ENCODE measurements around the gene DGKK.

DGKK gene, protein sequence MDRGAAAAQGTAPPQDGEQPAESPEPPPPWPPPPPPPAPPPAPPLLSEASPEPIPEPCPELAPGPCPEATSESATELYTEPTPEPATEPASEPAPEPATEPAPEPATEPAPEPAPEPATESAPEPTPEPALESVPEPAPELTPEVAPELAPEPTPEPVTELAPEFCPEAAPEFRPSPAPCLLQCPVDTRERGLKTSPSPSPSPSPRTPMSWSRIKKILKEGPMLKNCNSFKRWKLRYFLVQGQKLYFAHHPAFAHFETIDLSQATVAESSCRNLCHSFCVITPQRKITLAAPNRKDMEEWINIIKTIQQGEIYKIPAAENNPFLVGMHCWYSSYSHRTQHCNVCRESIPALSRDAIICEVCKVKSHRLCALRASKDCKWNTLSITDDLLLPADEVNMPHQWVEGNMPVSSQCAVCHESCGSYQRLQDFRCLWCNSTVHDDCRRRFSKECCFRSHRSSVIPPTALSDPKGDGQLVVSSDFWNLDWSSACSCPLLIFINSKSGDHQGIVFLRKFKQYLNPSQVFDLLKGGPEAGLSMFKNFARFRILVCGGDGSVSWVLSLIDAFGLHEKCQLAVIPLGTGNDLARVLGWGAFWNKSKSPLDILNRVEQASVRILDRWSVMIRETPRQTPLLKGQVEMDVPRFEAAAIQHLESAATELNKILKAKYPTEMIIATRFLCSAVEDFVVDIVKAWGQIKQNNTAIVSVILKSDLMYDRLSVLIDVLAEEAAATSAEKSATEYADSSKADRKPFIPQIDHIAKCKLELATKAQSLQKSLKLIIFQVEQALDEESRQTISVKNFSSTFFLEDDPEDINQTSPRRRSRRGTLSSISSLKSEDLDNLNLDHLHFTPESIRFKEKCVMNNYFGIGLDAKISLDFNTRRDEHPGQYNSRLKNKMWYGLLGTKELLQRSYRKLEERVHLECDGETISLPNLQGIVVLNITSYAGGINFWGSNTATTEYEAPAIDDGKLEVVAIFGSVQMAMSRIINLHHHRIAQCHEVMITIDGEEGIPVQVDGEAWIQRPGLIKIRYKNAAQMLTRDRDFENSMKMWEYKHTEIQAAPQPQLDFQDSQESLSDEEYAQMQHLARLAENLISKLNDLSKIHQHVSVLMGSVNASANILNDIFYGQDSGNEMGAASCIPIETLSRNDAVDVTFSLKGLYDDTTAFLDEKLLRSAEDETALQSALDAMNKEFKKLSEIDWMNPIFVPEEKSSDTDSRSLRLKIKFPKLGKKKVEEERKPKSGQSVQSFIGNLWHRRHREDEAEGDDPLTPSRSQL

DNA sequence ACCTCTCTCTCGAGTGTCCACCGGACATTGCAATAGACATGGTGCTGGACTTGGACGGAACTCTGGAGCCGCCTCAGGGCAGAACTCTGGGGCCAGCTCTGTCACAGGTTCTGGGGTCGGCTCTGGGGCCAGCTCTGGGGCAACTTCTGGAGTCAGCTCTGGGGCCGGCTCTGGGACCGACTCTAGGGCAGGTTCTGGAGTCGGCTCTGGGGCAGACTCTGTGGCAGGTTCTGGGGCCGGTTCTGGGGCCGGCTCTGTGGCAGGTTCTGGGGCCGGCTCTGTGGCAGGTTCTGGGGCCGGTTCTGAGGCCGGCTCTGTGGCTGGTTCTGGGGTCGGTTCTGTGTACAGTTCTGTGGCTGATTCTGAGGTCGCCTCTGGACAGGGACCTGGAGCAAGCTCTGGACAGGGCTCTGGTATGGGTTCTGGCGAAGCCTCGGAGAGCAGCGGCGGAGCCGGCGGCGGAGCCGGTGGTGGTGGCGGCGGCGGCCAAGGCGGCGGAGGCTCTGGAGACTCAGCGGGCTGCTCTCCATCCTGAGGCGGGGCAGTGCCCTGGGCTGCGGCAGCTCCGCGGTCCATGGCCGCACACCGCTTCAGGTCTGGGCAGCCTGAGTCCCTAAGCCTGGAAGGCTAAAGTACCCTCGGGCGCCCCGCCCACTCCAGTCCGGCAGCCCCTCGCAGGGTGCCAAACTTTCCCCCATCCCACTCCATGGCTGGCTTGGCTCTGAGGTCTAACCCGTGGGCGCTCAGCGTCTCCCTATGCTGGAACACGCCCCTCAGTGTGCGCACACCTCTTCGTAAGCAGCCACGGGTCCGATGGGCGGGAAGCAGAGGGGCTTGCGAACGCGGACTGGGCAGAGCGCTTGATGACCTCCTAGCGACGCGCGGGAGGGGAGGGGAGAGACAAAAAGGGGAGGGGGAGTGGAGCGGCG, at the start of gene DGKK:
Gene DGKK (minus strand): TSS at position 723 of the 929 bp plus-strand sequence. CDS start 147 bp downstream, at position 576.
- H3K4me3 Mint-ChIP-seq, result peak within 1 kb of the TSS; percentile 10
- no peak within 1 kb of the TSS for H3K27ac Mint-ChIP-seq
- no peaks in the 10 kb centered on the region for H3K36me3 Mint-ChIP-seq (ENCODE audit: low read depth)

GRCh38 chrX:50514811-50515210, 44.2 kb upstream of the DGKK start:
- Mint-ChIP-seq H3K27me3 (peaks cover 3% of the 10 kb centered on the region), H3K4me3 (no peak overlapping the region), H3K27ac (no peak overlapping the region), H3K4me1 (ENCODE audit: low read depth) (no peaks in the 10 kb centered on the region), H3K9me3 (peaks cover 3% of the 10 kb centered on the region), H3K36me3 (ENCODE audit: low read depth) (no peaks in the 10 kb centered on the region)

More for the DNA sequence above, at the start of gene DGKK:
- H3K9me3 Mint-ChIP-seq, result no peaks in the 10 kb centered on the region
- peaks cover 43% of the 10 kb centered on the region for H3K27me3 Mint-ChIP-seq
- H3K4me1 Mint-ChIP-seq (ENCODE audit: low read depth), result peaks cover 6% of the 10 kb centered on the region

GRCh38 chrX:50497114-50497513, 26.5 kb upstream of the DGKK start:
- Mint-ChIP-seq H3K4me3 (no peak overlapping the region), H3K27me3 (peaks cover 18% of the 10 kb centered on the region), H3K27ac (no peak overlapping the region), H3K36me3 (ENCODE audit: low read depth) (no peaks in the 10 kb centered on the region), H3K4me1 (ENCODE audit: low read depth) (no peaks in the 10 kb centered on the region), H3K9me3 (no peaks in the 10 kb centered on the region)

GRCh38 chrX:50495616-50496015, 25.0 kb upstream of the DGKK start:
- Mint-ChIP-seq H3K27me3 (peaks cover 18% of the 10 kb centered on the region), H3K27ac (no peak overlapping the region), H3K9me3 (no peaks in the 10 kb centered on the region), H3K4me1 (ENCODE audit: low read depth) (no peaks in the 10 kb centered on the region), H3K36me3 (ENCODE audit: low read depth) (no peaks in the 10 kb centered on the region), H3K4me3 (no peak overlapping the region)

GRCh38 chrX:50492720-50493119, 22.1 kb upstream of the DGKK start:
- Mint-ChIP-seq H3K36me3 (ENCODE audit: low read depth) (no peaks in the 10 kb centered on the region), H3K27me3 (peaks cover 14% of the 10 kb centered on the region), H3K4me3 (no peak overlapping the region), H3K4me1 (ENCODE audit: low read depth) (no peaks in the 10 kb centered on the region), H3K27ac (no peak overlapping the region), H3K9me3 (no peaks in the 10 kb centered on the region)

GRCh38 chrX:50484662-50485061, 14.0 kb upstream of the DGKK start:
- Mint-ChIP-seq H3K9me3 (peaks cover 7% of the 10 kb centered on the region), H3K36me3 (ENCODE audit: low read depth) (no peaks in the 10 kb centered on the region), H3K4me3 (no peak overlapping the region), H3K27ac (no peak overlapping the region), H3K27me3 (peaks cover 11% of the 10 kb centered on the region), H3K4me1 (ENCODE audit: low read depth) (no peaks in the 10 kb centered on the region)

GRCh38 chrX:50483283-50483682, 12.7 kb upstream of the DGKK start:
- no peak overlapping the region for H3K4me3 Mint-ChIP-seq
- peaks cover 7% of the 10 kb centered on the region for H3K9me3 Mint-ChIP-seq
- H3K4me1 Mint-ChIP-seq (ENCODE audit: low read depth), result no peaks in the 10 kb centered on the region
- no peaks in the 10 kb centered on the region for H3K36me3 Mint-ChIP-seq (ENCODE audit: low read depth)
- H3K27ac Mint-ChIP-seq, result no peak overlapping the region
- peaks cover 11% of the 10 kb centered on the region for H3K27me3 Mint-ChIP-seq

DNA sequence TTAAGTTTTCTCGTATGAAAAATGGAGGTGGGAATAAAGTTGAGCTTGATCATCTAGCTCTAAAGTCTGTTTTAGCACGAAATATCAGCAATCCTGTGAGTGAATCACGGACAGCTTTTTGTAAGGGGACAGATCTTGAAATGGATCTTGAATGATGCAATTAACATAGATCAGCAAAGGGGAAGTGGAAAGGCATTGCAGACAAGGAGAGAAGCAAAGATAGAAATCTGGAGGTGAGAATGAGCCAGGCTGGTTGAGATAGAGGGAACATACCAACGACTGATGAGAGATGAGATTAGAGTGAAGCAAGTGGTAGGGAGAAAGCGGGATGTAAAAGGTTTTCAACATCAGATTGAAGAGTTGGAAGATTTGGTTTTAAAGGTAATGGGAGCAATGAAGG, 4.6 kb upstream of the DGKK start:
- Mint-ChIP-seq H3K9me3 (no peaks in the 10 kb centered on the region), H3K27me3 (peaks cover 36% of the 10 kb centered on the region), H3K4me1 (ENCODE audit: low read depth) (peaks cover 6% of the 10 kb centered on the region), H3K4me3 (no peak overlapping the region), H3K27ac (no peak overlapping the region), H3K36me3 (ENCODE audit: low read depth) (no peaks in the 10 kb centered on the region)

- no peak overlapping the region for H3K27ac Mint-ChIP-seq
- peak overlapping the region; percentile 10 for H3K4me3 Mint-ChIP-seq
- H3K27me3 Mint-ChIP-seq, result peaks cover 52% of the 10 kb centered on the region
- H3K9me3 Mint-ChIP-seq, result no peaks in the 10 kb centered on the region
- no peaks in the 10 kb centered on the region for H3K36me3 Mint-ChIP-seq (ENCODE audit: low read depth)
- H3K4me1 Mint-ChIP-seq (ENCODE audit: low read depth), result peaks cover 6% of the 10 kb centered on the region
Measured at GRCh38 chrX:50471390-50471789, 765 bp upstream of the DGKK start.

DNA sequence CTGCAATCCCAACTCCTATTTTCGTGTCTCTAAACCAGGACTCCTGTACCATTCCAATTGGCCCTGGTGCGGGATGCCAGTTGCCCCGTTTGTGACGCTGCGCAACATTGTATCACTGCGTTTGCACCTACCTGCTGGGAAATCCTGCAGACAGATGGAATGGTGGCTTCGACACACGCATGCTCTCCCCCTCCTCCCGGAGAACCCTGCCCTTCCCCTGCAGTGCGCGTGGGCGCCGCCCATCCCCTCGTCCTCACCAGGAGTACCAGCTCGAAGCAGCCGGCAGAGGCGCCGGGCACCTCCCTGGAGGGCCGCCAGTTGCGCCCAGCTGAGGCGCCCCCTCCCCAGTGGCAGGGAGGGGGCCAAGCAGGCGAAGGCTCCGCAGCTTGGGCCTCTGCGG, 1.4 kb downstream of the DGKK start:
- H3K36me3 Mint-ChIP-seq (ENCODE audit: low read depth), result no peaks in the 10 kb centered on the region
- no peak overlapping the region for H3K27ac Mint-ChIP-seq
- H3K27me3 Mint-ChIP-seq, result peaks cover 38% of the 10 kb centered on the region
- peaks cover 6% of the 10 kb centered on the region for H3K4me1 Mint-ChIP-seq (ENCODE audit: low read depth)
- H3K4me3 Mint-ChIP-seq, result no peak overlapping the region
- H3K9me3 Mint-ChIP-seq, result no peaks in the 10 kb centered on the region

DNA sequence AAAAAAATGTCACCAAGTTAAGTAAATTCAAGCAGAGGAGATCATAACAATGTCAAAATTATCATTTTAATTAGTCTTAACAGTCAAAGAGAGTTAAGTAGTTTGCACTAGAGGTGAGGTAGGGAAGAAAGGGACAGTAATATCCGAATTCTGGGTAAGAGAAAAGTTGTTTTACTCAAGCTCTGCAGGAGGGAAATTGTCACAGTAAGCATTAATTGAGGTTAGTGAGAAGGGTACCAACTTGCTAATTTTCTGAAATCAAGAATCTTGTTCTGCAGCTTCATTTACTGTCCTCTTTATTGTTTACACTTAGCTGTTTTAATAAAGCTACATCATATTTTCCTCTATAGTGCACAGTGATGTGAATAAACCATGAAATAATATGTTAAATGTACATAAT, 11.0 kb downstream of the DGKK start:
- no peak overlapping the region for H3K27ac Mint-ChIP-seq
- H3K9me3 Mint-ChIP-seq, result no peaks in the 10 kb centered on the region
- no peaks in the 10 kb centered on the region for H3K4me1 Mint-ChIP-seq (ENCODE audit: low read depth)
- no peaks in the 10 kb centered on the region for H3K36me3 Mint-ChIP-seq (ENCODE audit: low read depth)
- H3K27me3 Mint-ChIP-seq, result peaks cover 16% of the 10 kb centered on the region
- no peak overlapping the region for H3K4me3 Mint-ChIP-seq

GRCh38 chrX:50458483-50458882, 12.1 kb downstream of the DGKK start:
- H3K9me3 Mint-ChIP-seq, result no peaks in the 10 kb centered on the region
- H3K36me3 Mint-ChIP-seq (ENCODE audit: low read depth), result no peaks in the 10 kb centered on the region
- H3K27me3 Mint-ChIP-seq, result peaks cover 16% of the 10 kb centered on the region
- H3K4me1 Mint-ChIP-seq (ENCODE audit: low read depth), result no peaks in the 10 kb centered on the region
- no peak overlapping the region for H3K27ac Mint-ChIP-seq
- H3K4me3 Mint-ChIP-seq, result no peak overlapping the region

DNA sequence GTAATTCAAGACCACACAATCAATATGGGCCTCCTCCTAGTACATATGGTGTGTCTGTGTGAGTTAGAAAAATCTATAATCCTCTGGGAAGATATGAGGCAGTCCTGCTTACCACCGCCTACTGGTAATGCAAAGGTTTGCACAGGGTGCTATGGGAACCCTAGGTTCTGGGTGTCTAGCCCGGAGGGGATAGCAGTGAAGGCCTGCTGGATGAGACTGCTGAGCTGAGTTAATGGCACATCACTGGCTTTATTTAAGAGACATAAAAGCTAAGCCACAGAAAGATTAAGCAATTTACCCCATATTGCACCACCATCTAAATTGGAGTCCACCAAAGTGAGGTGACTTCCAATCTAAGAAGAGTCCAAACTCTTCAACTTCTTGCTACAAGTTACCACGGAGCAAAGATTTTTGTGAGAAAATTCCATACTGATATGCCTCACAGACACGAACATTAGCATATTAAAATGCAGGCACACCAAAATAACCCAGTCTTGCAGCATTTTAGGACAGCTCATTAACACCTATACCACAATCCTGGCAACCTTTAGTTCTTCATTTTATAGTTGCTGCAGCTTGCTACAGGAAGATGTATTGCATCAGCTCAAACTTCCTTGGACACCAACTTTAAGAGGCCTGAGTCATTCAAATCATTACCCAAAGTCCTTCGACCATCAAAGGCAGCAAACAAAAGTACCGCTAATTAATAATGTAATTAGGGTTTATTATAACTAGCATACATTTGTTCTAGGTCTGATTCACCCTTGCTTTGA, 13.7 kb downstream of the DGKK start:
- Mint-ChIP-seq H3K27ac (no peak overlapping the region), H3K27me3 (peaks cover 13% of the 10 kb centered on the region), H3K9me3 (no peaks in the 10 kb centered on the region), H3K4me1 (ENCODE audit: low read depth) (no peaks in the 10 kb centered on the region), H3K36me3 (ENCODE audit: low read depth) (no peaks in the 10 kb centered on the region), H3K4me3 (no peak overlapping the region)

Measured in stimulated activated naive CD8-positive, alpha-beta T cell treated with anti-CD3 and anti-CD28 coated beads, Interleukin-15, Interleukin-2, amounts not matched to agents 100 ng/mL and 50 ng/mL, for 24 hours (primary cell).